Measurements from ENCODE around the gene SPATA32.
A peak's percentile ranks its signal among the peaks of the same experiment; 100 is the strongest.

SPATA32 gene

GRCh38 chr17:45227926-45228762, 33.8 kb downstream of the SPATA32 start:
- DNase-seq: peak; percentile 55

GRCh38 chr17:45227101-45227925, 34.6 kb downstream of the SPATA32 start:
- DNase-seq: peak; percentile 52

DNA sequence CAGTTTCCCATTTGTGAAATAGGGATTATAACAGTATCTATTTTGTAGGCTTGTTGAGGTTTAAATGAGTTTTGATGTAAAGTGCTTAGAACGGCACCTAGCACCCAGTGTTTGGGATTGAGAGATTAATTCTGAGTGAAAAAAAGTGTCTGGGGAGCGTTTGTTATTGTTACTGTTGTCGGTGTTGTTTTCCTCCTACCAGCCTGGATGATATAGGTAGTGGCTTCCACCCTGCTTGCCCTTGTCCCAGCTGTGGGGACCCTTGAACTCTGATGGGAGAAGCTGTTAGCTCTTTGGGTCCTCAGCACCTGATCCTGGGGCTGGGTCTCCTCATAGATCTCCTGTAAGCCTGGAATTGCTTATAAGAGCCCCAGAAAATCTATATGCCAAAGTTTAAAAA, 35.3 kb downstream of the SPATA32 start:
- DNase-seq: no peak

DNA sequence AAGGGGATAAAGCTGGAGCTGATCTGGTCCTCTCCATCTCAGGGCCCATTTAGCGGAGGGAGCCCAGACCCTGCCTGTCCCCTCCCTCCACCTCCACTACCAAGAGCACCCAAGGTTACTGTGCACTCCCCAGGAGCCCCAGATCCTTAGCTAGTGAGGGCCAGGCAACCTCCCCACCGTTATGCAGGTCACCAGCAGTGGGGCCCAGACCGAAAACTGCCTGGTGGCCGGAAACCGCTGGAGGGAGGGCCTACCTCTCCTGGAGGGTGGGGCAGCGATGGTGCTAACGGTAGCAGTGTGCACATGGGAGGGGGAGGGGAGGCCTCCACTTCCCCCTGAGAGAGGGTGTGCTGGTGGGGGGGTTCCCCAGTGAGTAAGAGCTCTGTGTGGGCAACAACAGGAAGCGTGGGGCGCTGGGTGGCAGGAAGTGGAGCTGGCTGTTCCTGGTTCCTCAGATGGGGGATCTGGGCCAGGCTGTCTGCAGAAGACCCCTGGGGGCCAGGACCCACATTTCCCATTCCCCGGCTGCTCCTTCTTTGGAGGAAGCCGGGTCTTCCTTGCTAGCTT, 35.8 kb downstream of the SPATA32 start:
- peak; percentile 92 for DNase-seq

GRCh38 chr17:45225051-45225700, 36.7 kb downstream of the SPATA32 start:
- peak; percentile 51 for DNase-seq

DNA sequence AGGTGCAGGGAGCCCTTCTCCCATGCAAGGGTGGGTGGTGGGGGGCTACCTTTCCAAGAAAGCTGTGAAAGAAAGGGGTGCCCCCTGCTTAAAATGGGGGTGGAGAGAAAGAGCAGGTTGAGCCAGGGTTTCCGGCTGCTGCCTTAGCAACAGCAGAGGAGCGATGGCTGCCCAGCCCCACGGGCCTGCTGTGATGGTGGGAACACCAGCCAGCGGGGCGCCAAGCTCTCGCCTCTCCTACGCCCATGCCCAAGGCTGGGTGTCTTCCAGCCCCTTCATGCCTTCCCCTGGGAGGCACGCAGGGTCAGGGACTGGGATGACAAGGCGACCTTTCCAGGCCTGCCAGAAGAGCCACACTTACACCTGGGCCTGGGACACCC, 37.2 kb downstream of the SPATA32 start:
- DNase-seq: no peak

- DNase-seq: peak; percentile 60
Observed at GRCh38 chr17:45223539-45224528, 38.1 kb downstream of the SPATA32 start.

- DNase-seq: no peak
Observed at GRCh38 chr17:45222996-45223538, 38.8 kb downstream of the SPATA32 start.

DNA sequence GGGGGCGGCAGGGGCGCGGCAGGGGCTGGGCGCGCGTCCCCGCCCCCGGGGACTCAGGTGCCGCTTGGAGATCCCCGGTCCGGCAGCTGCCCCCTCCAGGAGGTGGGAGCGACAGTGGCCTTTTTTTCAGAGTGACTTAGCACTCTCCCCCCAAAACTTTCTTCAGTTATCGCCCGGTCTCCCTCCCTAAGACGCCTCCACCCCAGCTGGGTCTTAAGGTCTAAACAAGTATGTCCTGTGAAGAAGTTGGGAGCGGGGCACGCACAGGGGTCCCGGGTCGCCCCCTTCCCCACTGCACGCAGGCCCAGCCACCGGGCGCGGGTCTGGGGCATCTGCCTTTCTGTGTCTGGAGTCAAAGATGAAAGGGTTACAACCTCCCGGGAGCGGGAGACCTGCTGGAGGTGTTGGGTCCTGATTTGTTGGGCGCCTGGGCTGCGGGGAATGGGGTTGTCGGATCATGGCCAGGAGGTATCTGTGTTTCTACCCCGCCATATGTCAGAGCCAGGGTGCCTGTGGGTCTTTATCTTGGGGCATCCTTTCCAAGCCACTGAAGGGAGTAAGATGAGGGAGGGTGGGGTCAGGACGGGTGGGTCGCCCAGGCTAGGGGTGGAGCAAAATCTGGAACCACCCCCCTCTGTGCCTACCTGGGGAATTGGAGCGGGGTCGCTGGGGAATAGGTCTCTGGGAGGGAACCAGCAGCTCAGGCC, 39.5 kb downstream of the SPATA32 start:
- peak; percentile 59 for DNase-seq

- DNase-seq: no peak
Observed at GRCh38 chr17:45222014-45222288, 39.9 kb downstream of the SPATA32 start.

GRCh38 chr17:45221081-45222013, 40.5 kb downstream of the SPATA32 start, which contains the start of gene FMNL1:
TSS of gene FMNL1 (plus strand) at chr17:45221885. CDS start at chr17:45222125, 240 bp downstream.
- peak; percentile 76 for DNase-seq

DNA sequence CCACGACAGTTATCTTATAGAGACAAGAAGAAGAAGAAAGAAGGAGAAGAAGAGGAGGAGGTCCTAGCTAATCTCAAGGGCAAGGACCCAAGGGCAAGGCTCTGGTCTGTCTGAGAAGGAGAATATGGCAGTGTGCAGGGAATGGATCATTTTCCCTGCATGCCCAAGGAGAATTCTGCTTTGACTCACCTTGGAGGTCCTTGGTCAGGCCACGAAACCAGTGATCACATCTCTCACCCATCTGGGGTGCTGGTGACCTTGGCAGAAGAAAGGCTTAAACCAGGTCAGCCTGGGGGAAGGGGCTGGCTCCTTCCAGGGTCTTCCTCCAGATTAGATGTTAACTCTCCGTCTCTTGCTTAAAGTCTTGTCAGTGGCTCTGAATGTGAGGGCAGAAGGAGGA, 41.8 kb downstream of the SPATA32 start:
- no peak for DNase-seq

DNA sequence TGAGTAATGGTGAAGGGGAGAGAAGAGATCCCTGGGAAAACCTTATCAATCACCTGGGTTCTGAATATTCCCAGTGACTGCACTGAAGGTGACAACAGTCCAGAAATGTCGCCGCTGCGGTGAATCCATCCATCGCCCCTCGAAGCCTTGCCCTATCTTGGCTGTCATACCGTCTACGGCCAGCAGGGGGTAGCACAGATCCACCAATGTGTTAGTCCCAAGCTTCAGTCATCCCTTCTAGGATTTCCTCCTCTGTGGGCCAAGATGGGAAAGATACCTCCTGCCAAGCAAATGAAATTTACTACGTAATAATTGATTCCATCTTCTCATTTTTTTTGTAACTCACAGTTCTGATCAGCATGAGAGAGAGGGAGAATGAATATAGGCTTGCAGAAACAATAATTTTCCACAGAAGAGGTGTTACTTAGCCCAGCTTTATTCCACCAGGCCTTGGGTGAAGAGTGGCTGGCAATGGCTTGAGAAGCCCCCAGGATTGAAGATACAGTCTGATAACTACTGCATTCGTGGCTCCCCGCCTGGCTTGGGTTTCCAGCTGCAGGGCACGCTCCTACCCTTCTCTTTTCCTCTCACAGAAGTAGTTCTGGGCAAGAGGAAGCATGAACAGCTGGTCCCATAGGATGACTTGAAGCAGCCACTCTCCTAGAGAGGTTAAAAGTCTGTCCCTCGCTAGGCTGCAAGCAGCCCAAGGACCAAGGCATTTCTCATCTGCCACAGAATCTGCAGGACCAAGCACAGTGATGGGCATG, 42.8 kb downstream of the SPATA32 start:
- peak; percentile 87 for DNase-seq
